Endothelial cell of umbilical vein (primary cell): ENCODE measurements around the gene MAP1B. TPM values are rescaled to one million over a fixed set of nuclear protein-coding genes. Genes with fewer than 3 reads are reported as not detected.

Experiments
- BruUV-seq: library from RNA; stranded (reverse); fragments of 400-500 nt; replicated peaks from 2 replicates; lab custom pipeline; 2021; lab: Mats Ljungman, UMichigan
- CTCF ChIA-PET: fragments of 300-600, 350-600 bp; sonication (Branson Sonifier 250); formaldehyde crosslinking; loops from one replicate; lab custom pipeline; 2021; ENCODE audit warnings: antibody characterized with exemption, inconsistent platforms; lab: Charles Lee
- POLR2A ChIA-PET: fragments of 300-600, 350-600 bp; sonication (Branson Sonifier 250); formaldehyde crosslinking; loops from one replicate; lab custom pipeline; 2021; ENCODE audit warnings: antibody characterized with exemption, inconsistent platforms; lab: Charles Lee
- DNase-seq: peaks from one replicate; pipeline ENCODE4 v3.0.0-alpha.2; 2011; ENCODE audit warnings: low read depth, low spot score
- FAIRE-seq: peaks from 2 replicates; lab custom pipeline; 2011; peaks lifted over from hg19 to GRCh38; lab: Jason Lieb, UNC
- H2AFZ ChIP-seq: 2 replicates; pipeline ENCODE4 v1.6.0; 2012; ENCODE audit warnings: low read depth, low read length, control low read depth, inconsistent platforms
- H3K27ac ChIP-seq: 2 replicates; pipeline ENCODE4 v1.5.1; 2011; ENCODE audit warnings: low read depth, mild to moderate bottlenecking, control low read depth, low read length, moderate library complexity; ENCODE audit not compliant: insufficient read depth
- H3K27me3 ChIP-seq, 2 experiments: 2 replicates each; pipeline versions ENCODE4 v1.6.0 to v1.6.1; 2011; ENCODE audit warnings: low read length in 2 of 2, mixed read lengths in 1 of 2; ENCODE audit not compliant: control insufficient read depth in 2 of 2, insufficient read depth in 2 of 2
- H3K36me3 ChIP-seq, 2 experiments: 2 replicates in 1 of 2; 3 replicates in 1 of 2; pipeline ENCODE4 v1.5.1; 2011; ENCODE audit warnings: low read length in 2 of 2, mild to moderate bottlenecking in 1 of 2, moderate library complexity in 1 of 2; ENCODE audit not compliant: control insufficient read depth in 2 of 2, insufficient read depth in 2 of 2; ENCODE audit errors: extremely low read depth in 1 of 2
- H3K4me1 ChIP-seq: 3 replicates; pipeline ENCODE4 v1.5.1; 2011; ENCODE audit warnings: mild to moderate bottlenecking, low read length; ENCODE audit not compliant: control insufficient read depth, insufficient read depth; ENCODE audit errors: extremely low read depth
- H3K4me2 ChIP-seq: 2 replicates; pipeline ENCODE4 v1.6.1; 2011; ENCODE audit warnings: low read length, control low read depth, mixed read lengths; ENCODE audit not compliant: insufficient read depth
- H3K4me3 ChIP-seq, 3 experiments: fragments of 200-600 bp in 1 of 3; sonication (generic), shearing (Covaris generic) in 1 of 3; replicated peaks in 1 of 3; 2 replicates each; pipeline ENCODE4 v1.5.1; 2011 to 2016; ENCODE audit warnings: control low read depth in 3 of 3, low read length in 3 of 3, mild to moderate bottlenecking in 2 of 3, inconsistent platforms in 1 of 3, low read depth in 1 of 3, moderate library complexity in 1 of 3; ENCODE audit not compliant: insufficient read depth in 1 of 3
- H3K79me2 ChIP-seq: 2 replicates; pipeline ENCODE4 v1.6.0; 2012; ENCODE audit warnings: low read length, inconsistent platforms; ENCODE audit not compliant: control insufficient read depth, insufficient read depth
- H3K9ac ChIP-seq: replicated peaks from 2 replicates; pipeline ENCODE3; 2011; ENCODE audit warnings: low read length, control low read depth; ENCODE audit not compliant: insufficient read depth; ENCODE audit errors: extremely low read depth
- H3K9me1 ChIP-seq: replicated peaks from 3 replicates; pipeline ENCODE4 v1.6.0; 2011; ENCODE audit warnings: mild to moderate bottlenecking, low read length; ENCODE audit not compliant: control insufficient read depth, insufficient read depth; ENCODE audit errors: extremely low read depth
- H3K9me3 ChIP-seq: replicated peaks from 2 replicates; pipeline ENCODE4 v1.5.1; 2012; ENCODE audit warnings: low read length, inconsistent platforms; ENCODE audit not compliant: control insufficient read depth, insufficient read depth
- H4K20me1 ChIP-seq: replicated peaks from 2 replicates; pipeline ENCODE3; 2011; ENCODE audit warnings: mild to moderate bottlenecking, low read length; ENCODE audit not compliant: control insufficient read depth, insufficient read depth; ENCODE audit errors: extremely low read depth
- EZH2 ChIP-seq: IDR thresholded peaks from 2 replicates; pipeline ENCODE4 v1.6.1; 2012; ENCODE audit warnings: borderline replicate concordance, low read depth, mild to moderate bottlenecking, moderate library complexity, low read length, inconsistent platforms; ENCODE audit not compliant: severe bottlenecking
- FOS ChIP-seq: IDR thresholded peaks from 2 replicates; pipeline ENCODE4 v1.6.1; 2011; ENCODE audit warnings: mild to moderate bottlenecking, low read length, moderate library complexity, borderline replicate concordance; ENCODE audit not compliant: insufficient read depth
- GATA2 ChIP-seq: IDR thresholded peaks from 2 replicates; pipeline ENCODE4 v1.7.0; 2011; ENCODE audit warnings: low read depth, mild to moderate bottlenecking, moderate library complexity, mixed read lengths, low read length; ENCODE audit not compliant: insufficient read length, insufficient read depth
- JUN ChIP-seq: IDR thresholded peaks from 2 replicates; pipeline ENCODE4 v1.6.1; 2011; ENCODE audit warnings: borderline replicate concordance, low read depth; ENCODE audit not compliant: insufficient read length, insufficient read depth
- MYC ChIP-seq: IDR thresholded peaks from one replicate; pipeline ENCODE4 v1.6.1; 2011; ENCODE audit warnings: mild to moderate bottlenecking, low read depth, low read length
- POLR2A ChIP-seq: IDR thresholded peaks from 2 replicates; pipeline ENCODE4 v1.6.1; 2012; ENCODE audit warnings: low read depth, mild to moderate bottlenecking, control low read depth, low read length
- POLR2AphosphoS5 ChIP-seq: IDR thresholded peaks from 2 replicates; pipeline ENCODE4 v1.6.1; 2012; ENCODE audit warnings: low read depth, mild to moderate bottlenecking, control low read depth, low read length, moderate library complexity; ENCODE audit not compliant: insufficient read depth
- dilution Hi-C: fragments of 300-500 bp; cut with MboI; formaldehyde crosslinking; loops from one replicate; pipeline ENCODE4 v1.15.0; 2019; ENCODE audit warnings: low sequenced_read_pairs; ENCODE audit not compliant: extremely low pct_ligation_motif_present
- intact Hi-C: fragments of 100-400 bp; cut with micrococcal nuclease; formaldehyde crosslinking; loops from one replicate; pipeline ENCODE4 v1.10.0; 2022
- polyA plus RNA-seq, 4 experiments: library from polyadenylated mRNA; depleted of rRNA in 3 of 4; stranded (reverse) in 3 of 4; unstranded in 1 of 4; fragments of >200 nt; gene quantifications; 2 replicates each; pipeline versions ENCODE4 v1.2.1 to v1.2.3, GENCODE V29; 2011 to 2012; ENCODE audit warnings: missing spikeins in 1 of 4
- total RNA-seq: library from RNA; stranded (reverse); gene quantifications from 2 replicates; pipeline ENCODE4 v1.2.3, GENCODE V29; 2021
- TF ChIP-seq, protein P1 (sequence below): IDR thresholded peaks from 2 replicates; pipeline ENCODE4 v1.6.1; 2011; ENCODE audit not compliant: insufficient read depth, insufficient read length
- TF ChIP-seq, protein P2 (sequence below), 2 donors: IDR thresholded peaks; 1 replicate in 1 of 2; 2 replicates in 1 of 2; pipeline ENCODE4 v1.5.1; 2011; ENCODE audit warnings: low read length in 2 of 2, mild to moderate bottlenecking in 2 of 2, moderate library complexity in 2 of 2, control low read depth in 1 of 2, inconsistent platforms in 1 of 2, low read depth in 1 of 2; ENCODE audit not compliant: insufficient read depth in 1 of 2; ENCODE audit errors: extremely low read depth in 1 of 2

Gene MAP1B
- total and polyA plus RNA-seq, 2 donors (not counting 3 experiments of a cell fraction or from before 2014, with no cell fraction given) = 55.9 to 263 TPM

DNA sequence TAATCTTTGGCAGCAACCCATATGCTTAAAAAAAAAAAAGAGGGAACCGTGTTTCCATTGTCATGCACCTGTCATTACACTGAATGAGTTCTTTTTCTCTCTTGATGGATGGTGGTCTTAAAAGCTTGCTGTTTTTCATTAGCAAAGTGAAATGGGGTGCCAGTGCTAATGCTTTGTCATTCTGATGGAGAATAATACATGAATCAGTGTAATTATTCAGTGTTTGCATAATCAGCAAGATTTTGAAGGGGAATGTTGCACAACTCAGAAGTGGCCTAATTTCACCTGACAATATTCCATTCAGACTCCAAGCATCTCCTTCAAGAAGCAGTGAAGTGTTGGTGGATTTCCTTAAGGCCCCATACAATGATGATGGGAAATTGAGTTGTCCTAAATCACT, 38.1 kb downstream of the MAP1B start:
- H3K36me3 ChIP-seq = peaks cover 6 to 15% of the 10 kb centered on the region in 2 experiments
- H4K20me1 ChIP-seq = no peaks in the 10 kb centered on the region
- peaks cover 89% of the 10 kb centered on the region for H3K79me2 ChIP-seq
- H3K9ac ChIP-seq = no peak overlapping the region
- H3K9me1 ChIP-seq = no peaks in the 10 kb centered on the region
- peaks cover 20% of the 10 kb centered on the region for H3K4me1 ChIP-seq
- ChIA-PET POLR2A (no interaction called here), CTCF (no interaction called here)
- no peaks in the 10 kb centered on the region for H3K27me3 ChIP-seq
- intact Hi-C loops = no loop called here
- dilution Hi-C loops = no loop called here
- no peak overlapping the region for H3K4me3 ChIP-seq
- DNase-seq = no peak
- no TSS peak for BruUV-seq
- H3K9me3 ChIP-seq = no peaks in the 10 kb centered on the region
- TF ChIP-seq POLR2AphosphoS5 (no peak), POLR2A (no peak), MYC (no peak), FOS (no peak), EZH2 (no peak)
- TF ChIP-seq, protein P1, sequence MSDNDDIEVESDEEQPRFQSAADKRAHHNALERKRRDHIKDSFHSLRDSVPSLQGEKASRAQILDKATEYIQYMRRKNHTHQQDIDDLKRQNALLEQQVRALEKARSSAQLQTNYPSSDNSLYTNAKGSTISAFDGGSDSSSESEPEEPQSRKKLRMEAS = no peak
- H2AFZ ChIP-seq = no peak overlapping the region
- H3K27ac ChIP-seq = no peak overlapping the region
- no peak for FAIRE-seq
- H3K4me2 ChIP-seq = no peak overlapping the region

DNA sequence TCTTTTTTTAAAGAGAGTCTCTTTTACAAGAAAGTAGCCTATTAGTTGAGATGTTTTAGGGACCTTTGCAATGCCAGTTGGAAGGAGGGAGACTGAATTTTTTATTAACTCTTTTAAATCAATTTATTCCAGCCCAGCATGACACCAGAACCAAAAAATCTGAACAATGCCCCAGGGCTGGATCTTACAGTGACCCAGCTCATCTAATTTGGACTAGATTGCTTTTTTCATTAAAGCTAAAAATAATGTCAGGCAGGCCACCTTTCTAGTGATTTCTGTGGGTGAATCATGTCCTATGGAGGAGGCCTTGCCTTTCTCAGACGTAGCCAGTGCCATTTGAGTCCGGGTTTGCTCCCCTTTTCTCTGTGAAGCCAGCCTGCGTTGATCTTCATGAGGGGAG, 38.8 kb downstream of the MAP1B start:
- H4K20me1 ChIP-seq = no peaks in the 10 kb centered on the region
- no TSS peak for BruUV-seq
- TF ChIP-seq MYC (no peak), POLR2AphosphoS5 (no peak), GATA2 (no peak), POLR2A (no peak), FOS (no peak), EZH2 (no peak), JUN (no peak)
- TF ChIP-seq, protein P1 = no peak
- TF ChIP-seq, protein P2, sequence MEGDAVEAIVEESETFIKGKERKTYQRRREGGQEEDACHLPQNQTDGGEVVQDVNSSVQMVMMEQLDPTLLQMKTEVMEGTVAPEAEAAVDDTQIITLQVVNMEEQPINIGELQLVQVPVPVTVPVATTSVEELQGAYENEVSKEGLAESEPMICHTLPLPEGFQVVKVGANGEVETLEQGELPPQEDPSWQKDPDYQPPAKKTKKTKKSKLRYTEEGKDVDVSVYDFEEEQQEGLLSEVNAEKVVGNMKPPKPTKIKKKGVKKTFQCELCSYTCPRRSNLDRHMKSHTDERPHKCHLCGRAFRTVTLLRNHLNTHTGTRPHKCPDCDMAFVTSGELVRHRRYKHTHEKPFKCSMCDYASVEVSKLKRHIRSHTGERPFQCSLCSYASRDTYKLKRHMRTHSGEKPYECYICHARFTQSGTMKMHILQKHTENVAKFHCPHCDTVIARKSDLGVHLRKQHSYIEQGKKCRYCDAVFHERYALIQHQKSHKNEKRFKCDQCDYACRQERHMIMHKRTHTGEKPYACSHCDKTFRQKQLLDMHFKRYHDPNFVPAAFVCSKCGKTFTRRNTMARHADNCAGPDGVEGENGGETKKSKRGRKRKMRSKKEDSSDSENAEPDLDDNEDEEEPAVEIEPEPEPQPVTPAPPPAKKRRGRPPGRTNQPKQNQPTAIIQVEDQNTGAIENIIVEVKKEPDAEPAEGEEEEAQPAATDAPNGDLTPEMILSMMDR (IDR thresholded peaks at IDR 0.05; ENCODE audit: extremely low read depth in 1 of 2, insufficient read depth in 1 of 2, low read depth in 1 of 2, low read length in 2 of 2) = no peak
- no peak overlapping the region for H3K27ac ChIP-seq
- no peaks in the 10 kb centered on the region for H3K9me1 ChIP-seq
- dilution Hi-C loops = no loop called here
- H3K9me3 ChIP-seq = no peaks in the 10 kb centered on the region
- H3K9ac ChIP-seq = no peak overlapping the region
- peaks cover 3 to 19% of the 10 kb centered on the region in 2 experiments for H3K36me3 ChIP-seq
- peaks cover 16% of the 10 kb centered on the region for H3K4me1 ChIP-seq
- no peak overlapping the region for H2AFZ ChIP-seq
- DNase-seq = no peak
- peaks cover 89% of the 10 kb centered on the region for H3K79me2 ChIP-seq
- intact Hi-C loops = no loop called here
- no peak overlapping the region for H3K4me2 ChIP-seq
- FAIRE-seq = no peak
- POLR2A ChIA-PET = interaction anchor here (0.7 kb wide), 1 partner anchor 377 kb away, joined by 8 read pairs; no protein-coding TSS in a partner anchor
- no peaks in the 10 kb centered on the region for H3K27me3 ChIP-seq
- CTCF ChIA-PET = no interaction called here
- H3K4me3 ChIP-seq = no peak overlapping the region
